IMR-90 (cell line): ENCODE data around the gene CHMP5. TPM values are rescaled to one million over a fixed set of nuclear protein-coding genes. Genes with fewer than 3 reads are reported as not detected.

Experiments used
- ATAC-seq: fragments of 200-7000 bp; cut with Tn5 transposase; 2 replicates; pipeline ENCODE4 v1.9.1; 2020; ENCODE audit warnings: low read depth, mild to moderate bottlenecking, moderate library complexity
- BruUV-seq: library from RNA; stranded (reverse); fragments of 400-500 nt; replicated peaks from 2 replicates; lab custom pipeline; 2021; lab: Mats Ljungman, UMichigan
- CTCF ChIA-PET: fragments of 300-600 bp; formaldehyde crosslinking; extraction: SDS; loops from one replicate; lab custom pipeline; 2021; ENCODE audit warnings: antibody characterized with exemption; lab: Yijun Ruan, JAX
- POLR2A ChIA-PET: fragments of 300-600 bp; sonication (Branson Sonifier 250); formaldehyde crosslinking; loops from one replicate; lab custom pipeline; 2022; ENCODE audit warnings: antibody characterized with exemption; ENCODE audit not compliant: unreplicated experiment; lab: Charles Lee
- DNase-seq: peaks from one replicate; pipeline ENCODE4 v3.0.0; 2013
- H2AFZ ChIP-seq: replicated peaks from 2 replicates; pipeline ENCODE3; 2013; ENCODE audit warnings: low read length, mild to moderate bottlenecking; ENCODE audit not compliant: poor library complexity
- H2AK5ac ChIP-seq: 2 replicates; pipeline ENCODE4 v1.6.1; 2013; ENCODE audit warnings: low read depth, low read length, inconsistent platforms
- H2AK9ac ChIP-seq: replicated peaks from 2 replicates; pipeline ENCODE3; 2013; ENCODE audit warnings: mild to moderate bottlenecking, low read depth, low read length, moderate library complexity; ENCODE audit not compliant: poor library complexity
- H2BK120ac ChIP-seq: 2 replicates; pipeline ENCODE4 v1.6.1; 2013; ENCODE audit warnings: low read depth, low read length, inconsistent platforms
- H2BK15ac ChIP-seq: 3 replicates; pipeline ENCODE4 v1.6.1; 2013; ENCODE audit warnings: low read depth, low read length, inconsistent platforms
- H2BK20ac ChIP-seq: 2 replicates; pipeline ENCODE4 v1.6.1; 2013; ENCODE audit warnings: low read depth, mild to moderate bottlenecking, inconsistent platforms, low read length, moderate library complexity
- H2BK5ac ChIP-seq: 2 replicates; pipeline ENCODE4 v1.6.1; 2013; ENCODE audit warnings: mild to moderate bottlenecking, low read depth, low read length, inconsistent platforms; ENCODE audit not compliant: poor library complexity, severe bottlenecking
- H3K14ac ChIP-seq: replicated peaks from 2 replicates; pipeline ENCODE4 v1.6.1; 2013; ENCODE audit warnings: low read depth, low read length, inconsistent platforms
- H3K18ac ChIP-seq: 2 replicates; pipeline ENCODE4 v1.6.1; 2013; ENCODE audit warnings: low read depth, low read length, control low read depth
- H3K23ac ChIP-seq: 2 replicates; pipeline ENCODE4 v1.6.1; 2013; ENCODE audit warnings: low read depth, low read length, inconsistent platforms
- H3K27ac ChIP-seq: 2 replicates; pipeline ENCODE4 v1.5.1; 2013; ENCODE audit warnings: mild to moderate bottlenecking, control low read depth, low read length; ENCODE audit not compliant: insufficient read depth
- H3K27me3 ChIP-seq: 2 replicates; pipeline ENCODE4 v1.6.1; 2013; ENCODE audit warnings: low read length; ENCODE audit not compliant: control insufficient read depth, insufficient read depth
- H3K36me3 ChIP-seq: 2 replicates; pipeline ENCODE4 v1.6.1; 2013; ENCODE audit warnings: low read length, mixed read lengths; ENCODE audit not compliant: control insufficient read depth, insufficient read depth
- H3K4ac ChIP-seq: 2 replicates; pipeline ENCODE4 v1.6.1; 2013; ENCODE audit warnings: low read depth, low read length, inconsistent platforms
- H3K4me1 ChIP-seq: 2 replicates; pipeline ENCODE4 v1.6.1; 2013; ENCODE audit warnings: low read length, mixed read lengths; ENCODE audit not compliant: control insufficient read depth, insufficient read depth
- H3K4me2 ChIP-seq: 2 replicates; pipeline ENCODE4 v1.6.1; 2013; ENCODE audit warnings: low read depth, mild to moderate bottlenecking, control low read depth, low read length, moderate library complexity
- H3K4me3 ChIP-seq: 2 replicates; pipeline ENCODE4 v1.5.1; 2013; ENCODE audit warnings: low read depth, mild to moderate bottlenecking, control low read depth, low read length, moderate library complexity; ENCODE audit not compliant: insufficient read depth
- H3K56ac ChIP-seq: 2 replicates; pipeline ENCODE4 v1.6.1; 2013; ENCODE audit warnings: low read length, inconsistent platforms; ENCODE audit not compliant: insufficient read depth; ENCODE audit errors: extremely low read depth
- H3K79me1 ChIP-seq, 2 experiments: 2 replicates each; pipeline ENCODE4 v1.6.1; 2013; ENCODE audit warnings: low read length in 2 of 2, inconsistent platforms in 1 of 2, low read depth in 1 of 2
- H3K9ac ChIP-seq: 2 replicates; pipeline ENCODE4 v1.6.1; 2013; ENCODE audit warnings: low read depth, low read length, control low read depth
- H3K9me1 ChIP-seq: 2 replicates; pipeline ENCODE4 v1.6.1; 2013; ENCODE audit warnings: low read length, inconsistent platforms; ENCODE audit not compliant: insufficient read depth
- H3K9me3 ChIP-seq: 2 replicates; pipeline ENCODE4 v1.6.1; 2013; ENCODE audit warnings: low read length; ENCODE audit not compliant: control insufficient read depth, insufficient read depth
- H4K20me1 ChIP-seq: 2 replicates; pipeline ENCODE4 v1.6.1; 2013; ENCODE audit warnings: low read length, inconsistent platforms; ENCODE audit not compliant: insufficient read depth
- H4K5ac ChIP-seq: 2 replicates; pipeline ENCODE4 v1.6.1; 2013; ENCODE audit warnings: mild to moderate bottlenecking, low read depth, low read length, control low read depth
- H4K8ac ChIP-seq, 2 experiments: 2 replicates each; pipeline ENCODE4 v1.6.1; 2013; ENCODE audit warnings: low read depth in 2 of 2, low read length in 2 of 2, control low read depth in 1 of 2, inconsistent platforms in 1 of 2
- H4K91ac ChIP-seq: 2 replicates; pipeline ENCODE4 v1.6.1; 2013; ENCODE audit warnings: low read depth, low read length, inconsistent platforms; ENCODE audit not compliant: insufficient read depth
- BHLHE40 ChIP-seq: fragments of 150-350 bp; IDR thresholded peaks from 2 replicates; pipeline ENCODE4 v1.6.1; 2016; ENCODE audit warnings: mild to moderate bottlenecking, low read depth, low read length
- CEBPB ChIP-seq: IDR thresholded peaks from 2 replicates; pipeline ENCODE4 v1.6.1; 2012; ENCODE audit warnings: low read depth, low read length, improper control_type of control experiment
- CHD1 ChIP-seq: IDR thresholded peaks from 2 replicates; pipeline ENCODE4 v1.6.1; 2012; ENCODE audit warnings: low read depth, low read length, improper control_type of control experiment
- NFE2L2 ChIP-seq: fragments of 150-350 bp; IDR thresholded peaks from 2 replicates; pipeline ENCODE4 v1.6.1; 2016; ENCODE audit warnings: low read depth, mild to moderate bottlenecking, low read length
- RAD21 ChIP-seq: IDR thresholded peaks from 2 replicates; pipeline ENCODE4 v1.6.1; 2012; ENCODE audit warnings: low read length, improper control_type of control experiment
- RFX5 ChIP-seq: IDR thresholded peaks from 2 replicates; pipeline ENCODE4 v1.8.0; 2012; ENCODE audit warnings: low read depth, mild to moderate bottlenecking, low read length, moderate library complexity
- WGBS, 2 experiments: methylation state at CpG; one replicate each; pipeline versions ENCODE4 v1.1.5 to v1.1.7; 2013; ENCODE audit warnings: missing lambda C conversion rate in 2 of 2; ENCODE audit not compliant: insufficient read length in 1 of 2; ENCODE audit errors: extremely low coverage in 2 of 2; 5-methylcytosine and 5-hydroxymethylcytosine counted together
- dilution Hi-C: fragments of 300-500 bp; cut with HindIII; formaldehyde crosslinking; loops from one replicate; pipeline ENCODE4 v1.14.3; 2018; ENCODE audit warnings: low sequenced_read_pairs; ENCODE audit not compliant: unreplicated experiment
- in situ Hi-C: fragments of 300-500 bp; cut with MboI; formaldehyde crosslinking; loops from 3 replicates; pipeline ENCODE4 v1.14.3; 2019; ENCODE audit warnings: low sequenced_read_pairs, inconsistent platforms, mixed read lengths
- intact Hi-C: fragments of 100-400 bp; cut with micrococcal nuclease; formaldehyde crosslinking; loops from 2 replicates; pipeline ENCODE4 v1.10.0; 2022
- polyA plus RNA-seq, 3 experiments: library from polyadenylated mRNA; depleted of rRNA; stranded (reverse); fragments of >200 nt; gene quantifications; 2 replicates each; pipeline ENCODE4 v1.2.3, GENCODE V29; 2012; ENCODE audit warnings: low replicate concordance in 1 of 3
- total RNA-seq: library from RNA; depleted of rRNA; stranded (reverse); fragments of >200 nt; gene quantifications from 2 replicates; pipeline ENCODE4 v1.2.3, GENCODE V29; 2012

CHMP5 gene
- total and polyA plus RNA-seq, 2 of the 4 experiments (the other 2 are of a cell fraction): 70.6 to 80.8 TPM

- Histone ChIP-seq H3K14ac (no peak overlapping the region), H3K9ac (no peak overlapping the region), H3K27me3 (no peaks in the 10 kb centered on the region), H2AK5ac (no peak overlapping the region), H3K56ac (no peak overlapping the region), H3K4me3 (no peak overlapping the region), H3K9me1 (peaks cover 3% of the 10 kb centered on the region), H2BK15ac (no peak overlapping the region), H3K27ac (no peak overlapping the region), H3K79me1 (no peaks in the 10 kb centered on the region), H2BK5ac (no peak overlapping the region), H3K18ac (no peak overlapping the region), H3K9me3 (no peaks in the 10 kb centered on the region), H2BK20ac (no peak overlapping the region), H2BK120ac (no peak overlapping the region), H4K5ac (no peak overlapping the region), H3K4ac (no peak overlapping the region), H2AK9ac (no peak overlapping the region), H3K4me1 (peaks cover 12% of the 10 kb centered on the region), H3K36me3 (no peaks in the 10 kb centered on the region), H3K4me2 (no peak overlapping the region), H3K23ac (no peak overlapping the region), H2AFZ (no peak overlapping the region), H4K8ac (no peak overlapping the region), H4K20me1 (no peaks in the 10 kb centered on the region), H4K91ac (no peak overlapping the region)
- dilution Hi-C loops: no loop called here
- 68% methylated on average over 3 of the region's 4 CpGs; no CpG with 5 or more reads in 1 of the 2 experiments for WGBS, 2 experiments
- in situ Hi-C loops: loop anchor here (5.0 kb wide), 1 partner anchor 146 kb away; no protein-coding TSS in a partner anchor
- TF ChIP-seq RFX5 (no peak), NFE2L2 (no peak), BHLHE40 (no peak), CEBPB (no peak), CHD1 (no peak), RAD21 (no peak)
- no peak for ATAC-seq
- no TSS peak for BruUV-seq
- intact Hi-C loops: no loop called here
- CTCF ChIA-PET: no interaction called here
- POLR2A ChIA-PET: no interaction called here
- DNase-seq: no peak
Observed at GRCh38 chr9:33228606-33229005, 36.2 kb upstream of the CHMP5 start.
